SW 1271 (cell line): ENCODE measurements around the gene SLC1A5.
A peak's percentile ranks its signal among the peaks of the same experiment; 100 is the strongest.

Experiments
- DNase-seq, 2 experiments: peaks; one replicate each; lab custom pipeline; 2025; lab: John Stamatoyannopoulos, UW

The SLC1A5 gene

DNA sequence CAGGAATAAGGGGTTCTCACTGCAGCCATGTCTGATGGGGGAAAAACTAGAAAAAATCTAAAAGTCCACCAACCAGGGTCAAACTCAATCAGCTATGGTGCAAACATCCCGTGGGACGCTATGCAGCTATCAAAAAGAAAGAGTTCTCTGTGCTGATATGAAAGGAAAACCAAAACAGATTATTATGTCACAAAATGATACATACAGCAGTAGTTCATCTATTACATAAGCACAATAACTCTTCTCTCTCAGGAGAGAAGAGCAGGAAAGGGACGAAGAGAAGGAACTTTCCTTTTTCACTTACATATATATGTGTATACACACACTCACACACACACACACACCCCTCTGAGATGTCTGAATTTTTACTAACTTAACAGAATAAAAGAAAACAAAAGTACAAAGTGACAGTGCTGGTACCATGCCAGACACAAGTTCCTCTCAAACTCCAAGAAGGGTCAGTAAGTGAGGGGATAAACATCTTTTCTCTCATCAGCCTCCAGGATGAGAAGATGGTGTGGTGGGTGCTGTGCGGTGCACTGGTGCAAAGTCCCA, 45.4 kb downstream of the SLC1A5 start:
- no peak for DNase-seq

DNA sequence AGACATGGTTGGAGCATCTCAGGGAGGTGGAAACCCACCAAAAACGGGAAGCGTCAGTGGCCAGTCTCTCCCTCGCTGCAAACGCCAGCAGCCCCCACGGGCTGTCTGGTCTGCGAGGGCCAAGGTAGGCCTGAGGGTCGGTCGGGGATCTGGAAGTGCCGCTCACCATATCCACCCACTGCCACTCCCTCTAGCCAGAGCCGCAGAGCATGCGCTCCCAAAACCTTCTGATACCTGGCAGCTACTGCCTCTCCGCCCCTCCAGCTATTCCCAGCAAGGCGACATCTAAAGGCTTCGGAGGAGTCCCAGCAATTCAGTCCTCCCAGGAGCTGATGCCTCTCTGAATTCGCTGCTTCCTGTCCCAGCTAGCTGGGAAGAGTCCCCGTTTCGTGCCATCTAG, 46.9 kb downstream of the SLC1A5 start:
- DNase-seq: no peak

DNA sequence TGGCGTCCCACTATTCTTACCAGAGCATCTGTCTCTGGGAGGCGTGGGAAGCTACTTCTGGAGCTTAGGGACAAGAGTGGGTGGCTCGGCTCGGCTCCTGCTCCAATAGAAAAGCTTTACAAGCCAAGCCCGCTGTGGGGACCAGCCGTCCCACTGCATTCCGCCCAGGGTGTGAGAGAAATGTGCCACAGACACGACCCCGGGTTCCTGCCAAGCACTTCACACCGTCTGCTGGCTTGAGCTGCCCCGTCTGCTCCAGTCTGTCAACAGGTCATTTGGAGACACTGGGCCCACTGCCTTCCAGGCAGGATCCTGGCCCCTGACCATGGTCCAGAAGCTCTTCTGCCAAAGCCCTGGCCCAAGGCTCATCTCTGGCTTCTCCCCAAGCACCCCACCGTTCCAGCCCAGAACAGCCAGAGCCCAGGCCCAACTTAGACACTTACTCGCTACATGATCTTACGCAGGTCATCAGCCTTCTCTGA, 49.1 kb downstream of the SLC1A5 start:
- no peak for DNase-seq

DNA sequence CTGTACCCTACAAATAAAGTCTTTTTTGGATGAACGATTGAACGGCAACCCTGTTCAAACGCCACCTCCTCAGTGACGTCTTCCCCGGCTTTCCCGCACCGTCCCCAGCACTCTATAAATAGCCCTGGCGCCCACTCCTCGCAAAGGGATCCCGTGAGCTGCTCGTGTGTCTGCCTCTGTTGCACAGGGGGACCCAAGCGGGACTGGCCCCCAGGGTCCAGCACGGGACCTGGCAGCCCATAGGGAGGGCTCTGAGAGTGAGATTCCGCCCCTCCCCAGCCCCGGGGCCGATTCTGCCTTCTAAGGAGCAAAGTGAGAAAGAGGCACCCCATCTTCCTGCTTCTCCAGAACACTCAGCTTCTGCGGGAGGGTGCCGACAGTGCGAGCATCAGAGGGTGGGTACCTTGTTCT, 50.6 kb downstream of the SLC1A5 start:
- DNase-seq: no peak

DNA sequence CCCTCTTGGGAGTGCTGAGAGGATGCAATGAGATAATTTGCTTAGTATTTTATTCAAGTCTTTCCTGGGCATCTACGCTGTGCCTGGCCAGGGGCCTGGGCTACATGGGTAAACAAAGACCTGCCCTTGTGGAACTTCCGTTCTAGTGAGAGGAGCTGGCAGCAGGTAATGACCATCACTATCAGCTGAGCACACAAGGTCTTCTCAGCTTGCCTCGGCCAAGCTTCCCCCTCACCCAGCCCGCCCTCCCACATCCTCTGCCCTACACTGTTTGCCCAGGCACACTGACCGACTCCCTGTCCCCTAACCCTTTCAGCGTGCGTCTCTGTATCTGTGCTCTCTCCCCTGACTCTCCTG, 51.1 kb downstream of the SLC1A5 start:
- DNase-seq: no peak

DNA sequence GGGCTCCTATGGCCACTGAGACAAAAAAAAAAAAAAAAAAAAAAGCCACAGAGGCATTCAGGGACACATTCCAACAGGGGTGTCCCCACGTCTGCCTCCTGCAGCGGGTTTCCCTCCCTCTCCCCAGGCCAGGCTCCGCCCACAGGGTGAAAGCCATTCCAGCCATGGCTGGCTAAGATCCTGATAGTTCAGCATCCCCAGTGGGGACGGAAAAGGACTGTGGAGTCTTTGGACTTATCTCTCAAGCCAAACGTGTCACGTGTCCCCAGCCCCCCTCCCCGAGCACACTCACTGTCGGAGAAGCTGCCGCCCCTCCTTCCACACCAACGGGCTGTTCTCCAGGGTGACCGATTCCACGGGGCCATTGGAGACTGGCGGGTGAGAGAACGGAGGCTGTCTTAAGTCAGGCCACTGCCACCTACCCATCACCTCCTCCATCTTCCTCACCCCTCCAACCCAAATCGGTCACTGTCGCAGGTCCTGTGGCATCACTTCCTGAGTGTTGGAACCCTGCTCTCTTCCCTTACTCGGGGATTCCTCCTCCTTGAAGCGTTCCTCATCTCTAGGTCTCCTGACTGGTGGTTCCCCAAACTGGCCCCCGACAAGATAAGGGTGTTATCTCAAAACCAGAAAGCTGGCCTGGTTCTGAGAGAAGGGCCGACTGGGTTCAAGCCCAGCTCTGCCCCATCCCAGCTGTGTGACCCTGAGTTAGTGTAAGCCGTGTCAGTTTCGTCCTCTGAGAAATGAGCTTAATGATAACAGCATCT, 51.7 kb downstream of the SLC1A5 start:
- no peak for DNase-seq

DNA sequence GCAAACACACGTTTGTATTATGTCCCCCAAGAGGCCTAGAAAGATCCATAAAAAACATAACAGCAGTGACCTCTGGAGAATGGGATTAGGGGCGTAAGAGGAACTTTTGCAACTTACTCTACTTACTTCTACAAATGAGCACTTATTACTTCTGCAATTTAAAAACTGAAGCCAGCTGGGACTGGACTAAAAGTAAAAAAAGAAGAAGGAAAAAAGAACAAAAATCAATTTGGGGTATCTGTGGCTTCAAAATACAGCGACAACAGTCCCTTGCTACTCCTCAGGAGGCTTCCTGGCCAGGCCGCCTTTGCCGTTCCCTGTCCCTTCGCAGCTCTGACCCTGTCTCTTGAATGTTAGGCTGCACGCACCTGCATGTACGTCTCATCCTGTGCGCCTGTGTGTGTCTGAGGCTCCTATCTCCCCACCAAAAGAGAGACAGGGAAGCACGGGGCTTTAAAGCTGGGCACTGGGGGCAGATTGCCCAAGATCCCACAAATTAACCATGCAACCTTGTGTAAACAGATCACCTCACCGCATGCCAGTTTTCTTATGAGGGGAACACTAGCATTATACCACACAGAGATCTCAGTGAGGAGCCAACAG, 54.6 kb downstream of the SLC1A5 start:
- DNase-seq: no peak

DNA sequence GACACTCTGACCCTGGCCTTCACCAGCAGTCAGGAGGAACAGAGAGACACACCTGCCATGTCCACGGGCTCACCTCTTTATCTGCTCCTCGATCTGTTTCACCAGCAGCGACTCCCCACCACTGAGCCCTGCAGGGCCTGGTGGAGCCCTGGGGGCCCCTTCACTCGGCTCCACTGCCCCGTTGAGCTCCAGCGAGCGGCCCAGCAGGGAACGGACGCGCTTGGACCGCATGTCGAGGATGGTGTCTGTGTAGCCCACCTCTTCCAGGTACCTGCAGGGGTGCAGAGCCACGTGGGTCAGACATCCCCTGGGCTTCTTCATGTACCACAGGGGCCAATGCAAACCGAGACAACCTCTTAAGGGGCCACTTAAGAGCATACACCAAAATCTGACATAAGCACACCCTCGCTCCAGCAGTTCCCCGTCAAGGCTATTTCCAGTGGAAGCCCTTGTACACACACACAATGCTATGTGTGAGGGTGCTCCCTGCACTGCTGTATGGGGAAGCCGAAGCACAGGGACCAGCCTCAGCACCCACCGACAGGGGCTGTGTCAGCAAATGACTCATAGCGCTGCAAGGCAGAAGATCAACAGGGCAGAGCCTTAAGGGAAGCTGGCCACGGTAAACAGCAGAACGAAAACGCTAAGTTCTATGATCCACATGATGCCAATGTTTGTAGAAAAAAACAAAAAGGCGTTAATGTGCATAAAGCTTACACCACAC, 55.3 kb downstream of the SLC1A5 start:
- no peak for DNase-seq

DNA sequence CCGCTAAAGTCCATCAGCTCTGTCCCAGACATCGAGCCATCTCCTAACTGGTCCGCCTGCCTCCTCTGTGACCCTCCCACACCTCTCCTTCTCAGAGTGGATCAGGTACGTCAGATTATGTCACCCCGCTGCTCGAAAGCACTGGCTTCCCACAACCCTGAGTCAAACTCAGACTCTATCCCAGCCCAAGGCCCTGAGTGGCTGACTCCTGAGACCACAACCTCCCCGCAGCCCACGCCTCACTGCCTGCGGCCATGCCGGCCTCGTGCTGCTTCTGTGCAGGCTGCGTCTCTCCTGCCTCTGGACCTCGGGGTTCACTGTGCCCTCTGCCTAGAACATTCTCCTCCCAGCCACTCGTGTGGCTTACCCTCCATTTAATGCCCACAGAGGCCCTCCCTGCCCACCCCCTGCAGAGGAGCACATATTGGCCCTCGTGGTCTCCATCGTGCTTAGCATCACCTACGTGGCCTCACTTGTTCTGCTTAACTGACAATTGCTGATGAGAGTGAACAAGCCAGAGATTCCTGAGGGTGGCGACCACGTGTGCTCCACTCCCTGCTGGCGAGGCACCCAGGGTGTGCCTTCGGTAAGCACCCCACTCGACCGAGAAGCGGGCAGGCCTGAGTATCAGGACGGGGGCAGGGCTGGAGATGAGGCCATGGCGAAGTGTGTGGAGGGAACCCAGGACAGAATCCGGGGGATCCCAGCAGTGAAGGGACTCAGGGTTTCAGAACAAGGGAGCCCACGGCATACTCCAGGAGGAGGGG, 56.0 kb downstream of the SLC1A5 start:
- DNase-seq: no peak

DNA sequence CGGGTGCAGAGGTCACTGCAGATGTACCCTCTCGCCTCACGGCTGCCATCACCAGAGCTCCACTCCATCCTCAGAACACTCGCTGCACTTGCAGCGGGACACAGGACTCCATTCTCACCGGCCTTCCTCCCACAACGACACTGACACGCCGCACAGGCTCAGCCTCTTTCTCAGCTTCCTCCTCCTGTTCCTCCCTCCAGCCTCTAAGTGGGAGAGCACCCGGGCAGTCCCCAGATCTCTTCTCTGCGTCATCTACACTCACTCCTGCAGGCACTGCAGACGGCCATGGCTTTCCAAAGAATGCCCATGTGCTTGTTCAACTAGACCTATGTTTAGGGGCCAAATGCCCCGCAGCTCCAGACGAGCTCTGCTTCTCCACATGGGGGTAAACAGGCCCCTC, 56.8 kb downstream of the SLC1A5 start:
- no peak for DNase-seq

DNA sequence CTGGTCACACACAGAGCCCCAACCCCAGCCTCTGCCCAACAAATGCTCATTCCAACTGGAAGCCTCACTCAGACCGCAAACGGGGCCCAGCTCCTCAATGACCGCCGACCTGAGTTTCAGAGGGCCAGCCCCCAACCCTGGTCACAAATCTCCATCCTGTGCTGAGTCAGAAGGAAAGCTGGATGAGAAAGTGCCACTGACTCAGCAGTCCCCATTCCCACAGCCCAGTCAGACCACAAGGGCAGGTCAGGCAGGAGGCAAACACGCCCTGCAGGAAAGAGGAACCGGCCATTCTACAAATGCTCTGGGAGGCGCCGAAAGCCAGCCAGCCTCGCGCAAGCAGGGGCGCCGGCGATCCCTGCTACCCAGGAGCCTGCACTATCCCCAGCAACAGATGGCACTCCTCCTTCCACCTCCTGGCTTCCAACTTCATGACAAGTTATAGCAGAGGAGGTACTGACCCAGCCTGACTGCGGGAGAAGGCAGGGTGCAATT, 57.3 kb downstream of the SLC1A5 start:
- peak in 1 of 2 experiments; percentile 10 for DNase-seq

DNA sequence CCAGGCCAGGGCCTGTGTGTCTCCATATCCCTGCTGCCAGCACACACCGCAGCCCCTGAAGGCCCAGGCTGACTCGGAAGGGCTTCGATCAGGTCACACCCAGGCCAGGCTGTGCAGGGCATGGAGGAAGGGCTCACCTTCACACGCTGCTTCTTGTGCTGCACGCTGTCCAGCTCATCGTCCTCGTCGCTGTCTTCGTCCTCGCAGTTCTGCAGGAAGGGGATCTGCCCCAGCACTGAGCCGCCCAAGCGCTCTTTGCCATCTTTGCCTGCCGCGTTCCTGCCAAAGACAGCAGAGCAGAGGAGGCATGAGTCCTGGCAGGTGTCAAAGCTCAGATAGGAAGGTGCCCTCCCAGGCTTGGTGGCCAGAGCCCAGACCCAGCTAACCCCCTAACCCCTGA, 57.8 kb downstream of the SLC1A5 start:
- DNase-seq: no peak

DNA sequence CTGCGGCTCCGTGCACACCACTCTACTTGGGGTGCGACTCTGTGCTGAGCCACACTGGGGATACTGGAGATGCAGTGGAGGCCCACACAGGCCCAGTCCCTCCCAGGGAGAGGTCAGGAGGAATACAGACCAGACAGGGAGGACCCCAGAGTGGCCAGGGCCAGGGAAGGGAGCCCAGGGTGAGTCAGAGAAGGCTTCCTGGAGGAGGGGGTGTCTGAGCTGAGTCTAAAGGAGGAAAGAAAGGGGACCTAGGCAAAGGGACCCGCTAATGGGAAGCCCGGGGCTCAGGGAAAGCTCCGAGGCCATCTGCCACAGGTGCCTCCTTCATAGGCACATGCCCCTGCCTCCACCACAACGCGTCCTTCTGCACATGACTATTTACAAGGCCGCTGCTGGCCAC, 58.2 kb downstream of the SLC1A5 start:
- DNase-seq: no peak

DNA sequence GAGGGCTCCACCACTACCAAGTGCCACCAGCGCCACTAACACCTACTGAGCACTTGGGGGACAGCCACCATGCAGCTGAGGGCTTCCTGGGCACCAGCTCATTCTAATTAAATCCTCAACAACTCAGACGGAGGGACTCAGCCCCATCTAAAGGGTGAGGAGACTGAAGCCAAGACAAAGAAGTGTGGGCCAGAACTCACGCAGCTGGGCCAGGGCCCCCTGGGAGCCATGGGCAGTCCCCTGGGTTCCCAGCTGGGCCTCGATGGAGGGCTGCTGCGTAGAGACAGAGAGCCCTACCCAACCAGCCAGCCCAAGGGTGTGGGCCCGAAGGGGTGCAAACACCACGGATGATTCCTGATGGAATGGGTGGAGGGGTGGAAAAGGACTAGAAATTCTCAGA, 58.7 kb downstream of the SLC1A5 start:
- no peak for DNase-seq

DNA sequence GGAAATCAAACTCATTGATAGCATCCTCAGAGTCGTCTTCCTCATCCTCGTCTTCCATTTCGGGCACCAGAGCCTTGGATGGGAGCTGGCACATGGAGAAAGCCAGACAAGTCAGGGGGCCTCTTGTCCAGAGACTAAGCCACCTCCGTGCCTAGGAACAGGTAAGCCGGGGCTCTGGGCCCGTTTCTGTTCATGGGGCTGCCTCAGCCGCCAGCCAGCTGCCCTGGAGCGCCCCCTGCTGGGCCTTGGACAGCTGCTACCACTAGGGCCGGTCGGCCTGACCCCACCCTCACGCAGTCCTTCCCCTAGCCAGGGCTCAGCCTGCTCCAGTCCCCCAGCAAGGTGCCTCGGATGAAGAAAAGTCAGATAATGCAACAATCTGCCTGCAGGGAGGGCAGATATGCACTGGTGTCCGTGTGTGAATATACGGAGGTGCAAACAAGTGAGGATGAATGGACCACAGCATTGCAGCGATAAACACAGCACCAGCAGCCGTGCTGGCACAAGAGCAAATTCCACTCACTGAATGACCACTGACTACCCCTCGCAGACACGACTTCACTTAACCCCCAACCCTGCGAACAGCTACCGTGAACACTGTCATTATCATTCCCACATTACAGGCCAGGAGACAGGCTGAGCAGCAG, 59.6 kb downstream of the SLC1A5 start:
- DNase-seq: peak in 1 of 2 experiments; percentile 20

DNA sequence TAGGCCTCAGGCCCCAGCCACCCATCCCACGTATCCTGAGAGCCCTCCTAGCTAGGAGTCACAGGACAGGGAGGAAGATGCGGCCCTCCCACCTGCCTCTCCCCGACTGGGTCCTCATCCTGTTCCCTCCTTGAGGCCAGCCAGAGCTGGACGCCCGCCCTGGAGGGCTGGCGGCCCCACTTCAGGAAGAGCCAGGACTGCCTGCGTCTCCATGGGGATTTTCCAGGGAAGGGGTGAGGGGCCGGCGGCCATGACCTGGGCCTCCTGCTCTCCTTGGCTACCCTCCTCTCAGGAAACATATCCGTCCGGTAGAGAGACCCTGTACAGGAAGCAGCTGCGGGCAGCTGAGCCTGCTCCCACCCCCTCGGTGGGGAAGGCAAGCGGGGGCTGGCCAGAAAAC, 60.2 kb downstream of the SLC1A5 start:
- DNase-seq: no peak

DNA sequence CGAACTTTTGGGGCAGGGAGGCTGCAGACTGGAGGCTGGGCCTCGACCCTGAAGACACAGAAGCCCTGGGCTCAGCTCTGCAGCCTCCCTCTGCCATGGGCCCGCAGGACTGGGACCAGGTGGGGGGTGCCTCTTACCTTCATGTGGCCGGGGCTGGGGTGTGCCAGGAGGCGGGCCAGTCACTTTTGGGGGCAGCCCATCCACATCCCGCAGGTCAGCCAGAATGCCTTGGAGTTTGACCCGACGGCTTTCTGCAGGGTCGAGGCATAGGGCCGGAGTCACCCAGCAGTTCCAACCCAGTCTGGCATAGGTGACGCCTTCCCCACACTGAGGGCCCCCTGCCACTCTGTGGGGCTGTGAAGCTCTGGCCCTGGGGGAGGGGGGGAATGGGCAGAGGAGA, 60.6 kb downstream of the SLC1A5 start:
- no peak for DNase-seq

DNA sequence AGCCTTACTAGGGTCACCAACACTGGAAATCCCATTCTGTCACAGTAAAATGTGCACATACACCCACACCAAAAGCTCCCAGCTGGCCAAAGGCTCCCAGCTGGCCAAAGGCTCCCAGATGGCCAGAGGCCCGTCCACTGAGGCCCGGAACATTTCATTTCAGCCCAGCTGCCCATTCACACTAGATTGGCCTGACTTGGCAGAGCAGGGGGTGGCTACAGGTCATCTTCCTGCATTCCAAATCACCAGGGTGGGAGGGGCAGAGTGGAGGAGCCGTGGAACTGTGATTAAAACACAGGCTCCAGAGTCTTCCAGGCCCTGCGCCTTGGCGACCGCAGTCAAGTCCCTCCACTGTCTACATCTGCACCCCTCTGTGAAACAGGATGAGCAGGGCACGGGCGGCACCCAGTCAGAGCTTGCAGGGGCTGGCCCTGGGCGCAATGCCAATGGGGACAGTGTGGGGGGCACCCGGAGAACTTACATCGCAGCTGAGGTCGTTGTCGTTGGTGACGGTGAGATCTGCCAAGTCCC, 61.4 kb downstream of the SLC1A5 start:
- DNase-seq: no peak

DNA sequence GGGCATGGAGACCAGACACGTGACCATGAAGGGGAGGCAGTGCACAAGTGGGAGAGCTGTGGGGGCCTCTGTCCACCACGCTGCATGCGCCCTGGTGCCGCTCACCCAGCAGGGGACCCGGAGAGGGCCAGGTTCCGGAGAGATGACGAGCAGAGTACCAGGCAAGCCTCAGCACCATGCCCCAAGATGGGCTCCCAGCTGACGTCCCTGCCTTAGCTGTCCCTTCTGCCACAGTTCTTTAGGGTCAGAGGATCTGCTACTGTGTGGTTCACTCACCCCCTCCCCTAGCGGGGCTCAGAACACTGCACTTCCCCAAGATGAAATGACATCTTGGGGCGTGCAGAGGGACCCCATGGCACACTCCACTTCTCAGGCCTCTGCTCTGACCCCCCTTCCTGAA, 61.8 kb downstream of the SLC1A5 start:
- DNase-seq: no peak

DNA sequence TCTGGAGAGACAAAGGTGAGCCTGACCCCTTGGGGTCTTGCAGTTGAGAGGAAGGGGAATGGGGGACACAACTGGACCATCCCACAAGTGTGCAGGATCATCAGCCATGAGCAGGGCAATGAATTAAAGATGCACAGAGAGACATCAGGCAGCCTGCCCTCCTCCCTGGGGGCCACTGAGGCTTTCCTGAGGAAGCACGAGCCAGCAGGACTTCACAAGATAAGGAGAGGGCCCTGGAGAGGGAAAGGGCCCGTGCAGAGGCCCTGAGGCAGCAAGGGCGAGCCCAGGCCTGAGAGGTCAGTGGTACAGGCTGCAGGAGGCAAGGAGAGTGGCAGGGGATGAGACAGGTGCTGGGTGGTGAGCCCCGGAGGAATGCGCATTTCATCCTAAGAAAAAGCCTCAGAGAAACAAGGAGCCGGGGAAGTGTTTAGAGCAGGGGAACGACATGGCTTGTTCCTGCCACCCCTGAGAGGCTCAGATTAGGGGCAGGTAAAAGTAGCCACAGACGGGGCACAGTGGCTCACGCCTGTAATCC, 62.5 kb downstream of the SLC1A5 start:
- no peak for DNase-seq
